Measurements from ENCODE around the gene FAAH. TPM values are rescaled to one million over a fixed set of nuclear protein-coding genes. Genes with fewer than 3 reads are reported as not detected.

Gene FAAH
- total RNA-seq, 1 experiment from 2014 or later = 25.9 TPM

- intact Hi-C loops (cut with micrococcal nuclease; ENCODE audit: unreplicated experiment) (no loop called here), in situ Hi-C loops (cut with HindIII; ENCODE audit: low pct_unique_long_range_greater_than_20kb, low sequenced_read_pairs) (no loop called here)
- Histone ChIP-seq H3K4me3 (ENCODE audit: low read depth in 2 of 2, low read length in 2 of 2) (no peak overlapping the region), H3K27ac (ENCODE audit: low read length) (no peak overlapping the region), H3K36me3 (ENCODE audit: control insufficient read depth, insufficient read depth, low read length) (no peaks in the 10 kb centered on the region), H3K4me1 (ENCODE audit: control insufficient read depth, insufficient read depth, low read length) (peaks cover 24% of the 10 kb centered on the region), H3K27me3 (ENCODE audit: control insufficient read depth, insufficient read depth, low read length) (no peaks in the 10 kb centered on the region), H3K9me3 (ENCODE audit: control insufficient read depth, insufficient read depth, low read depth, low read length) (no peaks in the 10 kb centered on the region)
- no TSS peak for BruUV-seq (replicated peaks)
- no peak for TF ChIP-seq SIN3A (IDR thresholded peaks at IDR 0.05; ENCODE audit: borderline replicate concordance, insufficient read depth, low read depth, low read length)
- TF ChIP-seq, protein P1, sequence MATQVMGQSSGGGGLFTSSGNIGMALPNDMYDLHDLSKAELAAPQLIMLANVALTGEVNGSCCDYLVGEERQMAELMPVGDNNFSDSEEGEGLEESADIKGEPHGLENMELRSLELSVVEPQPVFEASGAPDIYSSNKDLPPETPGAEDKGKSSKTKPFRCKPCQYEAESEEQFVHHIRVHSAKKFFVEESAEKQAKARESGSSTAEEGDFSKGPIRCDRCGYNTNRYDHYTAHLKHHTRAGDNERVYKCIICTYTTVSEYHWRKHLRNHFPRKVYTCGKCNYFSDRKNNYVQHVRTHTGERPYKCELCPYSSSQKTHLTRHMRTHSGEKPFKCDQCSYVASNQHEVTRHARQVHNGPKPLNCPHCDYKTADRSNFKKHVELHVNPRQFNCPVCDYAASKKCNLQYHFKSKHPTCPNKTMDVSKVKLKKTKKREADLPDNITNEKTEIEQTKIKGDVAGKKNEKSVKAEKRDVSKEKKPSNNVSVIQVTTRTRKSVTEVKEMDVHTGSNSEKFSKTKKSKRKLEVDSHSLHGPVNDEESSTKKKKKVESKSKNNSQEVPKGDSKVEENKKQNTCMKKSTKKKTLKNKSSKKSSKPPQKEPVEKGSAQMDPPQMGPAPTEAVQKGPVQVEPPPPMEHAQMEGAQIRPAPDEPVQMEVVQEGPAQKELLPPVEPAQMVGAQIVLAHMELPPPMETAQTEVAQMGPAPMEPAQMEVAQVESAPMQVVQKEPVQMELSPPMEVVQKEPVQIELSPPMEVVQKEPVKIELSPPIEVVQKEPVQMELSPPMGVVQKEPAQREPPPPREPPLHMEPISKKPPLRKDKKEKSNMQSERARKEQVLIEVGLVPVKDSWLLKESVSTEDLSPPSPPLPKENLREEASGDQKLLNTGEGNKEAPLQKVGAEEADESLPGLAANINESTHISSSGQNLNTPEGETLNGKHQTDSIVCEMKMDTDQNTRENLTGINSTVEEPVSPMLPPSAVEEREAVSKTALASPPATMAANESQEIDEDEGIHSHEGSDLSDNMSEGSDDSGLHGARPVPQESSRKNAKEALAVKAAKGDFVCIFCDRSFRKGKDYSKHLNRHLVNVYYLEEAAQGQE (IDR thresholded peaks at IDR 0.05; ENCODE audit: insufficient read depth in 1 of 2, low read depth in 2 of 2, low read length in 1 of 2) = no peak
- no peak for TF ChIP-seq TCF7L2 (IDR thresholded peaks at IDR 0.05; ENCODE audit: low read depth, low read length)
- TF ChIP-seq POLR2AphosphoS5 (IDR thresholded peaks at IDR 0.05; ENCODE audit: low read depth, low read length) = no peak
- TF ChIP-seq CTCF (IDR thresholded peaks at IDR 0.05) = no peak
- ChIA-PET CTCF (no interaction called here), POLR2A (no interaction called here)
- ATAC-seq (no peak), DNase-seq (ENCODE audit: low read depth, low spot score) (no peak)
Observed at GRCh38 chr1:46400421-46400820, 6.3 kb downstream of the FAAH start.

DNA sequence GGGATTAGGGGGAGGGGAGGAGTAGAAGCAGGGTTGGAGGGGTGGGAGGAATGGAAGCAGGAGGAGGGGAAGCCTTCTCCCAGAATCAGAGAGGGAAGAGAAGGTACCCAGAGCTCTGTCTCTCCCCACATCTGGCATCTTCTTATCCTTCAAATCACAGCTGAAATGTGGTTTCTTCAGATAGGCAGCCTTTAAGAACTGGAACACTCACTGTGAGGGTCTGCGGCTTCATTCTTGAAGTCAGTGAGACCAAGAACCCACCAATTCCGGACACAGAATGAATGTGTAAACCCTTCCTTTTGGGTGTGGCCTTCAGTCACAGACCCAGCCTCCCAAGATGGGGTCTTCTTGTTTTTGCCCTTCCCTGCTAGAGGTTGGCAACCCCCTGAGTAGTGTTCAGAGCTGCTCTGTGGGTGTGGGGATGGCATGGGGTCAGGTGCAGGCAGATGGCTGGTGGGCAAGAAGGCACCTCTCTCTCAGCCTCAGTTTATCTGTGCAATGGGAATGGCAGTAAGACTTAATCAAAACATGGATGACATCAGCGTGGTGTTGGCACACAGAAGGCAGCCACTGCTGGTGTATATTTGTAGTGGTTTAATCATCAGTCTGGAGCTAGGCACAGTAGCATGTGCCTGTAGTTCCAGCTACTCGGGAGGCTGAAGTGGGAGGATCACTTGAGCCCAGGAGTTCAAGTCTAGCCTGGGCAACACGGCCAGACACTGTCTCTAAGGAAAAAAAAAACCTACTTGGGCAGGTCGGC lies 7.2 kb downstream of the FAAH start:
- Histone ChIP-seq H3K27me3 (ENCODE audit: control insufficient read depth, insufficient read depth, low read length) (no peaks in the 10 kb centered on the region), H3K27ac (ENCODE audit: low read length) (no peak overlapping the region), H3K4me1 (ENCODE audit: control insufficient read depth, insufficient read depth, low read length) (peaks cover 22% of the 10 kb centered on the region), H3K9me3 (ENCODE audit: control insufficient read depth, insufficient read depth, low read depth, low read length) (no peaks in the 10 kb centered on the region), H3K4me3 (ENCODE audit: low read depth in 2 of 2, low read length in 2 of 2) (no peak overlapping the region), H3K36me3 (ENCODE audit: control insufficient read depth, insufficient read depth, low read length) (no peaks in the 10 kb centered on the region)
- no peak for TF ChIP-seq TCF7L2 (IDR thresholded peaks at IDR 0.05; ENCODE audit: low read depth, low read length)
- TF ChIP-seq SIN3A (IDR thresholded peaks at IDR 0.05; ENCODE audit: borderline replicate concordance, insufficient read depth, low read depth, low read length) = no peak
- TF ChIP-seq CTCF (IDR thresholded peaks at IDR 0.05) = no peak
- TF ChIP-seq POLR2AphosphoS5 (IDR thresholded peaks at IDR 0.05; ENCODE audit: low read depth, low read length) = no peak
- TF ChIP-seq, protein P1 (IDR thresholded peaks at IDR 0.05; ENCODE audit: insufficient read depth in 1 of 2, low read depth in 2 of 2, low read length in 1 of 2) = no peak
- in situ Hi-C loops (cut with HindIII; ENCODE audit: low pct_unique_long_range_greater_than_20kb, low sequenced_read_pairs) = no loop called here
- BruUV-seq (replicated peaks) = no TSS peak
- ChIA-PET POLR2A (interaction anchor here (0.7 to 0.8 kb wide), 2 partner anchors 18 to 40 kb away, joined by 5 read pairs; no protein-coding TSS in a partner anchor), CTCF (no interaction called here)
- ATAC-seq (peak; percentile 31), DNase-seq (ENCODE audit: low read depth, low spot score) (no peak)
- intact Hi-C loops (cut with micrococcal nuclease; ENCODE audit: unreplicated experiment) = no loop called here

All from Panc1 (cell line).